ENCODE data around the gene SLC66A3.
A peak's percentile ranks its signal among the peaks of the same experiment; 100 is the strongest.

The SLC66A3 gene

GRCh38 chr2:11140492-11140891, 14.8 kb upstream of the SLC66A3 start:
- peak; percentile 34 for DNase-seq

- DNase-seq: no peak
These were observed 13.9 kb upstream of the SLC66A3 start for GRCh38 chr2:11141319-11141718.

DNA sequence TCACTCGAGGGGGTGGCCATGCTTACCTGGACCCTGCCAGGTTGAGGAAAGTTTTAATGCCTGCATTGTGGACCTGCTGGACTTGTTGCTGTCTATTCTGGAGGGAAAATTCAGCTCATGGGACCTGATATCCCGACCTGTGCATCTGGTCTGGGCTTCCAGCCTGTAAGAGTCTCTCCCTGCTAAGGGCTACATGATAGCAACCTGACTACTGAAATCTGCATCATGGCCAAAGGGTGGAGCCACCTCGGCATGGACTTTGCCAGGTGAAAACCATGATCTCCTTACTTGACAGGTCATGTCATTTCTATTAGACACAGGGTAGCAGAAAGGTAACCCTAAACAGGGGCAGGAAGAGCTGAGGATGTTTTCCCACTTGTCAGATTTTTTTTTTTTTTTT, 12.9 kb upstream of the SLC66A3 start:
- DNase-seq: no peak

- no peak for DNase-seq
These were observed 12.3 kb upstream of the SLC66A3 start for GRCh38 chr2:11142987-11143386.

DNA sequence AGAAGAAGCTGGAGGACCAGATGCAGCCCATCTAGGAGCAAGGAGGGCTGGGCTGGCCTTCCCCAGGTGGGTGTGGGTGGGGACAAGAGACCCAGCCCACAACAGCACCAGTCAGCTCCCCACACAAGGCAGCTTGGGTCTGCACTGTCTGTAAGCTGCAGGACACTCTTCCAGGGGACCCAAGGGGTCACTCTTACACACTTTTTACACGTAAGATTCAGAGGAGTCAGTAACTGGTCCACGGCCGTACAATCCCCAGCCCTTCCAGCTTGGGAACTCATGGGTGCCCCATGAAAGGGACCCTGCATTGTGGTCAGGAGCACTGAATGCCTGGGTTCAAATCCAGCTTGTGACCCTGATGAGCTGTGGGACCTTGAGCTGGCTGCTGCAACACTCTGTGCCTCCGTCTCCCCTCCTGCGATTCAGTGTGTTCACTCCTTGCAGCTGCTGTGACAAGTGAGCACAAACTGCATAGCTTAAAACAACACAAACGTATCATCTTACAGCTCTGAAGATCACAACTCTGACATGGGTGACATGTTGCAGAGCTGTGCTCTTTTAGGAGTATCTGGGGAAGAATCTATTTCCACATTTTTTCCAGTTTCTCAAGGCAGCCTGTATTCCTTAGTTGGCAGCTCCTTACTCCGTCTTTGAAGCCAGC, 11.1 kb upstream of the SLC66A3 start:
- DNase-seq: no peak

- no peak for DNase-seq
These were observed 10.6 kb upstream of the SLC66A3 start for GRCh38 chr2:11144738-11145079.

- DNase-seq: no peak
These were observed 9.9 kb upstream of the SLC66A3 start for GRCh38 chr2:11145350-11145749.

DNA sequence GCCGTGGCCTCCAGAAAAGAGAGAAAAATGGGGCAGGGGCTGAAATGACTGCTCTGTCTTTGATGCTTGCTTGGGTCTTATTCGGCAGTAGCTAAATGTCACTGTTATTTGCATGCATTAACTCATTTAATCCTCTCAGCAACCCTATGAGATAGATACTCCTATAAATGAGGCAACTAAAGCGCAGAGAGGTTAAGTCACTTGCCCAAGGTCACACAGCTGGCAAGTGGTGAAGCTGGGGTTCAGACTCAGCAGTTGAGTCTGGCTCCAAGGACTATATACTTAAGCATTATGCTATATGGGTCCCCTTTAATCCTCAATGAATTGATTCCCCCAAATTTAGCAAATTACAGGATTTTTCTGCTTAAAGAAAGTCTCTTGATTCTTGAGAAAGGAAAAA, 9.2 kb upstream of the SLC66A3 start:
- DNase-seq: no peak

DNA sequence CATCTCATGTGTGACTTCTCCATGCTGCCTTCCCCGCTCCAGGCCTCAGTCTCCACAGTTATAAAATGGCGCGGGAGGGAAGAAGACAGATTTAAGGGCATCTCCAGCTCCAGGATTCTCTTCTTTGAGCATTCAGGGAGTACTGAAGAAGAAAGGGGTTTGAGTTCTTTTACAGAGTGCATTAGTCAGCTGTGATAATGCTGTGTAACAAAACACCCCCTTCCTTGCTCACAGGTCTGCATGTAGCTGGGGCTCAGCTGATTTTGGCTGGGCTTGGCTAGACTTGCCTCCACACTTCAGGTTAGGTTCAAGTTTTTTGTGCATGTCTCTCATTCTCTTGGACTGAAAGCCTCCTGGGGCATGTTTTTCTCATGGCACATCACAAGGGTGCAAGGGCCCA, 8.0 kb upstream of the SLC66A3 start:
- no peak for DNase-seq

GRCh38 chr2:11152591-11152990, 2.7 kb upstream of the SLC66A3 start:
- no peak for DNase-seq

DNA sequence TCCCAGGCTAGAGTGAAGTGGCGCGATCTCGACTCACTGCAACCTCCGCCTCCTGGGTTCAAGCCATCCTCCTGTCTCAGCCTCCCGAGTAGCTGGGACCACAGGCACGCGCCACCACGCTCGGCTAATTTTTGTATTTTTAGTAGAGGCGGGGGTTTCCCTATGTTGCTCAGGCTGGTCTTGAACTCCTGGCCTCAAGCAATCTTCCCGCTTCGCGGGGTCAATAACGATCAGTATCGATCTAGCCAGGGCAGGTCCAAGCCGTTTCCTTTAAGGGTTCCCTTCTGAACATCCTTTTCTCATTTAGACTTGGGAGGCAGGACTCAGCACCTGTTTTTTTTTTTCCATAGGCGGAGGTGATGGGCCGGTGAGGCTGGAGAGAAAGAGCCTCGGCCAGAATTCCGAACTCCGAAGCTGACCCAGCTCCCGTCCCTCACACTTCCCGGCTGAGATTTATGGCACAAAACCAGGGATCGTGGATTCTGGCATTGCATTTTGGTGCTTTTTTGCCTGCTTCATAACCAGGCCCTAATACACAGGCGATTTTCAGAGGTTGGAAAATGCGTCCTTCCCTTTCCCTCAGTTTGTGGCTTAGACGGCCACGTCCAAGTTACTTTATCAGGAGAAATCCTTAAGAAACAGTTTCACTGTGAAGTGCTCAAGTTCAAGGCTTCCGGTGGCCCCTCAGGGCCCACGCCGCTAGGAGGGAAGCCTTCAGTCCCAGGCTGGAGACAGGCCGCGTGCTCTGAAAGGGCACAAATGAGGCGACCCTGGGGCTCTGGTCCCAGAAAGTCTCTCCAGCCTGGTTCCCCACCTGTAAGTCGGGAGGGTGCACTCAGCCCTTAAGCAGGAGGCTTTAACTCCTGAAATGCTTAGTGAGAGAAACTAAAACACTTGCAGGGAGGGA, 998 bp upstream of the SLC66A3 start:
- no peak for DNase-seq

GRCh38 chr2:11154923-11155380, 315 bp upstream of the SLC66A3 start:
- peak; percentile 97 for DNase-seq

GRCh38 chr2:11156396-11157075, 1.3 kb downstream of the SLC66A3 start:
- no peak for DNase-seq

GRCh38 chr2:11157296-11157695, 2.0 kb downstream of the SLC66A3 start:
- no peak for DNase-seq

DNA sequence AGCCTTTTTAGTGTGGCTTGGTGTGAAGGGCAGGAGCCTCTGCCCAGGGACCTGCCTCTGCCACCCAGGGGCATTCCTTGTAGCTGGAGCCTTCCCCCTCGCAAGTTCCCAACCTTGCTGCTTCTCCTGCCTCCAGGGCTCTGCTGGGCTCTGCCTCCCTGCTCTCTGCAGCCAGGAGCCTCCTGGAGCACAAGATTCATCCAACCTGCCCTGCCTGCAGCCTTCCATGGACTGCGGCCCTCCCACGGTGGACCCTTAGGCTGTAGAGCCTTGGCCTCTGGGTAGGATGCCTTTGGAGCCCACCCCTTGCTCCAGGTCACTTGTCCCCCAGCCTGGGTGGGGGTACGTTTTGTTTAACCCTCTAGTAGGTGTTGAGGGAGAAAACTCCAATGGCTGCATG, 2.5 kb downstream of the SLC66A3 start:
- DNase-seq: no peak

DNA sequence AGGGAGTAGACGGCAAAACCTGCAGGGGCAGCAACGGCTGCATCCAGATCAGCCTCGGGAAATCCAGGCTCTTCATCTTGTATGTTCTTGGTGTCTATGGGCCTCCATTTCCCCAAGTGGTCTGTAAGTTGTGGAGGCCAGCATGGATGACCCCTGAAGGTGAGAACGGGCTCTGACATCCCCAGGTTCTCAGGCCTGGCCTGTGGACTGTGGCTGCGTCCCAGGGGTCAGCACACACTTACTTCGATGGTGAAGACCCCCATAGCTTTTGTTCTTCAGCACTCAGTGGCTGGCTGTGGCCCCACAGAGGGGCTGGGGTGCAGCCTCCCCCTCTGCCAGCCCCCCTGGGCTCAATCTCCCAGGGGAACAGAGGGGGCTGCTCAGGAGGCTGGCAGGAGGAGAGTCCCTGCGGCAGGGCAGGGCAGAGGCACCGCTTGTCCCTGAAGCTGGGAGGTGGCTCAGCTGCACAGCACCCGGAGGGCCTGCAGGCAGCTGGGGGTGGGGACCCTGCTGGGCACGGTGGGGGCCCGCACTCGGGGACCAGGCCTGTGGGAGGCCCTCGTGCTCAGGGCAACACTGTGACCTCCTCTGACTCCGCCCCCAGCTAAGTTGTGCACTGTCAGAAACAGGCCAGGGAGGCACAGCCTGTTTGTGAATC, 3.8 kb downstream of the SLC66A3 start:
- DNase-seq: no peak

- DNase-seq: no peak
These were observed 4.4 kb downstream of the SLC66A3 start for GRCh38 chr2:11159574-11160170.

DNA sequence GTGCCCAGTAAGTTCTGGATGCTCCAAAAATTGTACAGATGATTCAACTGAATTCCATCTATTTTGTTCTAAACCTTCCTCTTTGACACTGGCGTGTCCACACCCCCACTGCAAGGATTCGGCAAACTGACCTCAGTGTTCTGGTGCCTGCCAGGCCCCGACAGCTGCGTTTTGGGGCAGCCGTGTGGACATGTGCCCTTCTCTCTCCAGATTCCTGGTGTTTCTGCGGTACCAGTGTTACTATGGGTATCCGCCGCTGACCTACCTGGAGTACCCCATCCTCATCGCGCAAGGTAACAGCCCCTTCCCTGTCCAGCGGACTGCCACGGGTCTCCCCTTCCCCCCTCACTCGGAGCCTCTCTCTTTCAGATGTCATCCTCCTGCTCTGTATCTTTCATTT, 5.0 kb downstream of the SLC66A3 start:
- no peak for DNase-seq

GRCh38 chr2:11160731-11161455, 5.6 kb downstream of the SLC66A3 start:
- DNase-seq: no peak

GRCh38 chr2:11161747-11162146, 6.5 kb downstream of the SLC66A3 start:
- no peak for DNase-seq

- no peak for DNase-seq
These were observed 8.4 kb downstream of the SLC66A3 start for GRCh38 chr2:11163439-11164317.
